ENCODE measurements around the gene SELENON.

Gene SELENON

GRCh38 chr1:25795211-25795610 is 4.8 kb upstream of the SELENON start:
- no peak for DNase-seq (ENCODE audit: low spot score)

- peak; percentile 66 for DNase-seq (ENCODE audit: low spot score)
Measured at GRCh38 chr1:25795946-25796810, 3.8 kb upstream of the SELENON start.

GRCh38 chr1:25796811-25797458 is 3.1 kb upstream of the SELENON start:
- DNase-seq (ENCODE audit: low spot score) = peak; percentile 81

- peak; percentile 26 for DNase-seq (ENCODE audit: low spot score)
Measured at GRCh38 chr1:25797939-25798338, 2.1 kb upstream of the SELENON start.

- no peak for DNase-seq (ENCODE audit: low spot score)
Measured at GRCh38 chr1:25798666-25799351, 1.2 kb upstream of the SELENON start.

- no peak for DNase-seq (ENCODE audit: low spot score)
Measured at GRCh38 chr1:25799352-25799934, 550 bp upstream of the SELENON start.

GRCh38 chr1:25800703-25801377 is 847 bp downstream of the SELENON start:
- no peak for DNase-seq (ENCODE audit: low spot score)

- peak; percentile 12 for DNase-seq (ENCODE audit: low spot score)
Measured at GRCh38 chr1:25802915-25803314, 2.9 kb downstream of the SELENON start.

GRCh38 chr1:25803368-25803767 is 3.4 kb downstream of the SELENON start:
- no peak for DNase-seq (ENCODE audit: low spot score)

GRCh38 chr1:25804244-25804963 is 4.4 kb downstream of the SELENON start:
- no peak for DNase-seq (ENCODE audit: low spot score)

GRCh38 chr1:25804964-25805862 is 5.2 kb downstream of the SELENON start:
- no peak for DNase-seq (ENCODE audit: low spot score)

GRCh38 chr1:25805863-25806225 is 5.9 kb downstream of the SELENON start:
- DNase-seq (ENCODE audit: low spot score) = no peak

- no peak for DNase-seq (ENCODE audit: low spot score)
Measured at GRCh38 chr1:25806418-25806817, 6.4 kb downstream of the SELENON start.

- no peak for DNase-seq (ENCODE audit: low spot score)
Measured at GRCh38 chr1:25807480-25808390, 7.7 kb downstream of the SELENON start.

GRCh38 chr1:25808481-25809244 is 8.7 kb downstream of the SELENON start:
- no peak for DNase-seq (ENCODE audit: low spot score)

GRCh38 chr1:25809283-25809926 is 9.4 kb downstream of the SELENON start:
- DNase-seq (ENCODE audit: low spot score) = no peak

GRCh38 chr1:25809929-25810328 is 9.9 kb downstream of the SELENON start:
- DNase-seq (ENCODE audit: low spot score) = no peak
